GM23338 (cell line): Measurements from ENCODE around the gene STPG1. TPM values are rescaled to one million over a fixed set of nuclear protein-coding genes. Genes with fewer than 3 reads are reported as not detected.

Experiments
- ATAC-seq: fragments of 200-7000 bp; cut with Tn5 transposase; 3 replicates; pipeline ENCODE4 v1.9.1; 2020
- DNase-seq: peaks from one replicate; pipeline ENCODE4 v3.0.0-alpha.2; 2015; ENCODE audit warnings: low spot score
- H2AFZ ChIP-seq: fragments of 200-600 bp; sonication (generic); 2 replicates; pipeline ENCODE4 v1.8.0; 2016; ENCODE audit warnings: antibody characterized with exemption, mild to moderate bottlenecking, moderate library complexity
- H3F3A ChIP-seq: fragments of 200-600 bp; sonication (generic); replicated peaks from 2 replicates; pipeline ENCODE4 v1.8.0; 2017; ENCODE audit warnings: antibody characterized with exemption, mixed run types, low read depth
- H3K27ac ChIP-seq: fragments of 200-600 bp; sonication (generic); 2 replicates; pipeline ENCODE4 v1.6.1; 2016; ENCODE audit warnings: low read depth
- H3K27me3 ChIP-seq: fragments of 200-600 bp; sonication (generic); 2 replicates; pipeline ENCODE4 v1.8.0; 2016; ENCODE audit warnings: mild to moderate bottlenecking, mixed run types, moderate library complexity; ENCODE audit not compliant: insufficient read depth
- H3K36me3 ChIP-seq: fragments of 200-600 bp; sonication (generic); 2 replicates; pipeline ENCODE4 v1.8.0; 2016; ENCODE audit warnings: mild to moderate bottlenecking; ENCODE audit not compliant: insufficient read depth
- H3K4me1 ChIP-seq: fragments of 200-600 bp; sonication (generic); 2 replicates; pipeline ENCODE4 v1.8.0; 2016; ENCODE audit warnings: mild to moderate bottlenecking, moderate library complexity; ENCODE audit not compliant: insufficient read depth
- H3K4me2 ChIP-seq: fragments of 200-600 bp; sonication (generic); 2 replicates; pipeline ENCODE4 v1.7.1; 2017; ENCODE audit warnings: mixed run types
- H3K4me3 ChIP-seq: fragments of 200-600 bp; sonication (generic); 2 replicates; pipeline ENCODE4 v1.6.1; 2016; ENCODE audit warnings: mixed run types
- H3K79me2 ChIP-seq: fragments of 200-600 bp; sonication (generic); replicated peaks from 2 replicates; pipeline ENCODE4 v1.8.0; 2017; ENCODE audit warnings: mild to moderate bottlenecking; ENCODE audit not compliant: insufficient read depth
- H3K9me2 ChIP-seq: fragments of 200-600 bp; sonication (generic); 2 replicates; pipeline ENCODE4 v1.8.0; 2017; ENCODE audit not compliant: insufficient read depth
- H4K20me1 ChIP-seq: fragments of 200-600 bp; sonication (generic); replicated peaks from 2 replicates; pipeline ENCODE4 v1.8.0; 2017; ENCODE audit warnings: mild to moderate bottlenecking; ENCODE audit not compliant: insufficient read depth
- H3K27ac Mint-ChIP-seq: 2 replicates; pipeline ENCODE4 v1.8.0; 2020; ENCODE audit warnings: inconsistent platforms, mild to moderate bottlenecking, moderate library complexity, mixed read lengths
- H3K27me3 Mint-ChIP-seq: 3 replicates; pipeline ENCODE4 v1.8.0; 2022; ENCODE audit warnings: low read depth, mild to moderate bottlenecking, moderate library complexity, mixed read lengths, inconsistent platforms; ENCODE audit not compliant: insufficient read depth, poor library complexity
- H3K36me3 Mint-ChIP-seq: 3 replicates; pipeline ENCODE4 v1.8.0; 2021; ENCODE audit warnings: low read depth, mild to moderate bottlenecking, inconsistent platforms, moderate library complexity, mixed read lengths
- H3K4me1 Mint-ChIP-seq: 3 replicates; pipeline ENCODE4 v1.8.0; 2020; ENCODE audit warnings: mild to moderate bottlenecking, inconsistent platforms, mixed read lengths
- H3K4me3 Mint-ChIP-seq: 3 replicates; pipeline ENCODE4 v1.8.0; 2021; ENCODE audit warnings: moderate library complexity, mild to moderate bottlenecking, inconsistent platforms, mixed read lengths
- H3K9me3 Mint-ChIP-seq: 3 replicates; pipeline ENCODE4 v1.8.0; 2020; ENCODE audit warnings: moderate library complexity, mild to moderate bottlenecking, inconsistent platforms, mixed read lengths
- CTCF ChIP-seq, 2 experiments: fragments of 200-600 bp in 1 of 2; sonication (generic) in 1 of 2; conservative IDR thresholded peaks; 2 replicates each; pipeline versions ENCODE4 v1.5.1 to v1.6.1; 2016 to 2017; ENCODE audit warnings: antibody characterized with exemption in 2 of 2, low read depth in 2 of 2, mild to moderate bottlenecking in 2 of 2, moderate library complexity in 1 of 2
- EZH2phosphoT487 ChIP-seq: fragments of 200-600 bp; sonication (generic); IDR thresholded peaks from one replicate; pipeline ENCODE4 v1.8.1; 2018; ENCODE audit warnings: antibody characterized with exemption; ENCODE audit not compliant: unreplicated experiment
- JUNB ChIP-seq: IDR thresholded peaks from one replicate; pipeline ENCODE4 v1.6.1; 2016; ENCODE audit warnings: antibody characterized with exemption; ENCODE audit not compliant: unreplicated experiment
- NANOG ChIP-seq: IDR thresholded peaks from 2 replicates; pipeline ENCODE4 v1.6.1; 2016; ENCODE audit warnings: antibody characterized with exemption, borderline replicate concordance
- ZNF331 ChIP-seq: fragments of 250-450 bp; sonication (Bioruptor Pico); IDR thresholded peaks from 2 replicates; pipeline ENCODE4 v1.5.0; 2020; ENCODE audit warnings: low read depth, mild to moderate bottlenecking, moderate library complexity
- polyA plus RNA-seq: library from polyadenylated mRNA; unstranded; fragments of >200 nt; fragmentation: Nextera tagmentation; extraction: Ambion mirVana; gene quantifications from 2 replicates; pipeline ENCODE4 v1.2.1, GENCODE V29; 2016
- total RNA-seq: library from RNA; depleted of rRNA; stranded (reverse); fragments of >200 nt; shearing (Covaris generic); gene quantifications from 2 replicates; pipeline ENCODE4 v1.2.3, GENCODE V29; 2014
- TF ChIP-seq, protein P1 (sequence below): IDR thresholded peaks from one replicate; pipeline ENCODE4 v1.6.1; 2018; ENCODE audit warnings: antibody characterized with exemption; ENCODE audit not compliant: unreplicated experiment
- TF ChIP-seq, protein P2 (sequence below): IDR thresholded peaks from 2 replicates; pipeline ENCODE4 v1.6.1; 2016; ENCODE audit warnings: antibody characterized with exemption

The STPG1 gene
- total and polyA plus RNA-seq, 2 experiments from 2014 or later, result 8.2 to 11.4 TPM

DNA sequence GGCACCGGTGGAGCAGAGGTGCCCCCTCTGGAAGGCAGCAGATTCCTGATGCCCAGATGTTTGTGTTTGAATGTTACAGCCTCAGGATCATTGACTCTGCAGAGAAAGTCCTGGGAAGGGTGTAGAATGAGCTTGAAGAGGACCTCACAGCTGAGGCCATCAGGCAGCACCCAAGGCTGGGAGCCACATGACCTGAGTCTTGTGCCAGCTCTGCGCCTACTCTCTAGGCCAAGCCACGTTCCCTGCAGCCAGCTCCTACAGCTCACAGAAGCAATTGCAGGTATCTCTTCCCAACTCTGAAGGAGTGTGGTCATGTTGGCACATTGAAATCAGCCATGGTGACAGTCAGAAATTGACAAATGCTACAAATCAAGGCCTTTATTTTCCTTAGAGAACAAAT lies 58.1 kb downstream of the STPG1 start:
- Mint-ChIP-seq H3K4me1 (no peaks in the 10 kb centered on the region), H3K4me3 (no peak overlapping the region), H3K27ac (no peak overlapping the region), H3K9me3 (no peaks in the 10 kb centered on the region), H3K36me3 (peaks cover 4% of the 10 kb centered on the region; the same call in 2 of the 3 replicates), H3K27me3 (peaks cover 5% of the 10 kb centered on the region)
- H3K79me2 ChIP-seq, result no peaks in the 10 kb centered on the region
- no peak overlapping the region for H2AFZ ChIP-seq
- H3K36me3 ChIP-seq, result no peaks in the 10 kb centered on the region
- H3K9me2 ChIP-seq, result no peaks in the 10 kb centered on the region
- no peak for DNase-seq
- TF ChIP-seq, protein P1, sequence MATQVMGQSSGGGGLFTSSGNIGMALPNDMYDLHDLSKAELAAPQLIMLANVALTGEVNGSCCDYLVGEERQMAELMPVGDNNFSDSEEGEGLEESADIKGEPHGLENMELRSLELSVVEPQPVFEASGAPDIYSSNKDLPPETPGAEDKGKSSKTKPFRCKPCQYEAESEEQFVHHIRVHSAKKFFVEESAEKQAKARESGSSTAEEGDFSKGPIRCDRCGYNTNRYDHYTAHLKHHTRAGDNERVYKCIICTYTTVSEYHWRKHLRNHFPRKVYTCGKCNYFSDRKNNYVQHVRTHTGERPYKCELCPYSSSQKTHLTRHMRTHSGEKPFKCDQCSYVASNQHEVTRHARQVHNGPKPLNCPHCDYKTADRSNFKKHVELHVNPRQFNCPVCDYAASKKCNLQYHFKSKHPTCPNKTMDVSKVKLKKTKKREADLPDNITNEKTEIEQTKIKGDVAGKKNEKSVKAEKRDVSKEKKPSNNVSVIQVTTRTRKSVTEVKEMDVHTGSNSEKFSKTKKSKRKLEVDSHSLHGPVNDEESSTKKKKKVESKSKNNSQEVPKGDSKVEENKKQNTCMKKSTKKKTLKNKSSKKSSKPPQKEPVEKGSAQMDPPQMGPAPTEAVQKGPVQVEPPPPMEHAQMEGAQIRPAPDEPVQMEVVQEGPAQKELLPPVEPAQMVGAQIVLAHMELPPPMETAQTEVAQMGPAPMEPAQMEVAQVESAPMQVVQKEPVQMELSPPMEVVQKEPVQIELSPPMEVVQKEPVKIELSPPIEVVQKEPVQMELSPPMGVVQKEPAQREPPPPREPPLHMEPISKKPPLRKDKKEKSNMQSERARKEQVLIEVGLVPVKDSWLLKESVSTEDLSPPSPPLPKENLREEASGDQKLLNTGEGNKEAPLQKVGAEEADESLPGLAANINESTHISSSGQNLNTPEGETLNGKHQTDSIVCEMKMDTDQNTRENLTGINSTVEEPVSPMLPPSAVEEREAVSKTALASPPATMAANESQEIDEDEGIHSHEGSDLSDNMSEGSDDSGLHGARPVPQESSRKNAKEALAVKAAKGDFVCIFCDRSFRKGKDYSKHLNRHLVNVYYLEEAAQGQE, result no peak
- TF ChIP-seq, protein P2, sequence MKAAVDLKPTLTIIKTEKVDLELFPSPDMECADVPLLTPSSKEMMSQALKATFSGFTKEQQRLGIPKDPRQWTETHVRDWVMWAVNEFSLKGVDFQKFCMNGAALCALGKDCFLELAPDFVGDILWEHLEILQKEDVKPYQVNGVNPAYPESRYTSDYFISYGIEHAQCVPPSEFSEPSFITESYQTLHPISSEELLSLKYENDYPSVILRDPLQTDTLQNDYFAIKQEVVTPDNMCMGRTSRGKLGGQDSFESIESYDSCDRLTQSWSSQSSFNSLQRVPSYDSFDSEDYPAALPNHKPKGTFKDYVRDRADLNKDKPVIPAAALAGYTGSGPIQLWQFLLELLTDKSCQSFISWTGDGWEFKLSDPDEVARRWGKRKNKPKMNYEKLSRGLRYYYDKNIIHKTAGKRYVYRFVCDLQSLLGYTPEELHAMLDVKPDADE, result no peak
- TF ChIP-seq CTCF (conservative IDR thresholded peaks at IDR 0.05; ENCODE audit: low read depth in 2 of 2) (0 out of 4 replicates have a peak, but pooled peaks of 1 of the 2 experiments have one; percentile 14), NANOG (no peak), JUNB (no peak)
- ATAC-seq, result no peak
- no peaks in the 10 kb centered on the region for H4K20me1 ChIP-seq
- no peak overlapping the region for H3K27ac ChIP-seq
- no peaks in the 10 kb centered on the region for H3K27me3 ChIP-seq
- H3K4me3 ChIP-seq, result no peak overlapping the region
- no peak overlapping the region for H3K4me2 ChIP-seq
- no peaks in the 10 kb centered on the region for H3F3A ChIP-seq
- H3K4me1 ChIP-seq, result no peaks in the 10 kb centered on the region

DNA sequence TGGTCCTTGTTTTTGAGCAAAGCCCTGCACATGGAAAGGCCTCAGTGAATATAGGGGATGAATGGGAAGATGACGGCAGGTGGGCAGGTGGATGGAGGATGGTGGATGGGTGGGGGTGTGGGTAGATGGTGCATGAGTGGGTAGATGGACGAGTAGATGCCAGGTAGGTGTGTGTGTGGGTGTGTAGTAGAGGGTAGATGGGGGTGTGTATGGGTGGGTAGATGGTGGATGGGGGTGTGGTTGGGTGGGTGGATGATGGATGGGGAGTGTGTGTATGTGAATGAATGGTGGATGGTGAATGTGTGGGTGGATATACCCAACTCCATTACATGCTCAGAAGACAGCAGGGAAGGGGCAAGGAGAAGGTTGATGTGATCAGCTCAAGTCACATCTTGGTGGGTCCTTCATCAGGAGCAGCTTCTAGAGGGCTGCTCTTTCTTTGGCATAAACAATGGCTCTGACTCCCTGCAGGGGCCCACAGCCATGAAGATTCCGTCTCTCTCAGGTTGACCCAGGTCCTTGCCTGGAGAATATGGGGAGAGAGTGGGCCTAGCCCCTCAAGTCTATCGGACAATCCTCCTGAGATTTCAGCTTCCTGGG lies 60.2 kb downstream of the STPG1 start:
- Histone ChIP-seq H3K4me1 (no peaks in the 10 kb centered on the region), H3K4me3 (no peak overlapping the region), H3K79me2 (no peaks in the 10 kb centered on the region), H3K9me2 (no peaks in the 10 kb centered on the region), H2AFZ (no peak overlapping the region), H3K36me3 (no peaks in the 10 kb centered on the region), H3K27ac (no peak overlapping the region), H3K4me2 (no peak overlapping the region), H3F3A (no peaks in the 10 kb centered on the region), H4K20me1 (no peaks in the 10 kb centered on the region), H3K27me3 (no peaks in the 10 kb centered on the region)
- Mint-ChIP-seq H3K9me3 (no peaks in the 10 kb centered on the region), H3K4me3 (no peak overlapping the region), H3K36me3 (peaks cover 4% of the 10 kb centered on the region; the same call in 2 of the 3 replicates), H3K4me1 (peaks cover 3% of the 10 kb centered on the region; the same call in 1 of the 3 replicates), H3K27ac (no peak overlapping the region), H3K27me3 (peaks cover 12% of the 10 kb centered on the region)
- no peak for ATAC-seq
- DNase-seq, result no peak
- no peak for TF ChIP-seq NANOG
- TF ChIP-seq, protein P2, result no peak
- no peak for TF ChIP-seq ZNF331
- no peak for TF ChIP-seq EZH2phosphoT487
